GM18502 (cell line): Measurements from ENCODE around the gene SERTAD1.
A peak's percentile ranks its signal among the peaks of the same experiment; 100 is the strongest.
"Not testable (repeated sequence)": the region's sequence is repeated elsewhere in the genome, so short reads cannot be mapped to it uniquely, and the experiment has no call there.

Source experiments
- ATAC-seq: cut with Tn5 transposase; IDR thresholded peaks from one replicate; pipeline ENCODE4 v1.9.1; 2021; ENCODE audit warnings: mild to moderate bottlenecking; ENCODE audit not compliant: unreplicated experiment, poor library complexity

SERTAD1 gene

DNA sequence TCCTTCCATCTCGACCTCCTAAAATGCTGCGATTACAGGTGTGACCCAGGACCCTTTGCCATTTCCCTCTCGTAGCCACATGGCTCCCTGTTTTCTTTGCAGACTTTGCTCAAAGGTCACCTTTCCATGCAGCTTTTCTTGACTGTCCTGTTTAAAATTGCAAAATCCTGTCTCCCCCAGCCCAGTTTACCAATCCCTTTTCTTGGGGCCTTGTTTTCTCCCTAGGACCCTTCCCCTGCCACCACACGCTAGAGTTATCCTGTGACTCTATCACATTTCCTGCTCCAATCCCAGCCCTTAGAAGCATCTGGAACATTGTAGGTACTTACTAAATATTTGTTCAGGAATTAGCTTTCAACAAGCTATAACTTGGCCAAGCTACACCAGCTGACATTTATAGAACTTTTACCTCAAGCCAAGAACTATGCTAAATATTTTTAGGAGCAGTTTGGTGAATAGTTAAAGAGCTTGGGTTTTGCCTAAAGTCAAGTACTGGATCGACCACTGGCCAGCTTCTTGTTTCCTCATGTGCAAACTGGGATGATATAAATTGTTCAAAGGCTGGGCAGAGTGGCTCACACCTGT, 27.5 kb upstream of the SERTAD1 start:
- no peak for ATAC-seq

DNA sequence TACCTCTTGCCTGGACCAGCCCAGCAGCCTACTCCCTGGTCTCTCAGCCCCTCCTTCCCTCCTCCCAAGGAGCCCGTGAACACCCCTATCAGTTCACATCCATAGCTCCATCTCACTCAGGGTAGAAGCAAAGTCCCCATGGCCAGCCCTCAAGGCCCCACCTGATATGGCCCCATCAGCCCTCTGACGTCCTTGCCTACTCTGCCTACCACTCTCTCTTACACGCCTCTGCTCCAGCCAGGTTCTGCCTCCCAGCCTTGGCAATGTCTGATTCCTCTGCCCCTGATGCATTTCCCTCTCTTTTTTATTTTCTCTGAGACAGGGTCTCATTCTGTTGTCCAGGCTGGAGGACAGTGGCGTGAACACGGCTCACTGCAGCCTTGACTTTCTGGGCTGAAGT, 26.2 kb upstream of the SERTAD1 start:
- ATAC-seq = no peak

DNA sequence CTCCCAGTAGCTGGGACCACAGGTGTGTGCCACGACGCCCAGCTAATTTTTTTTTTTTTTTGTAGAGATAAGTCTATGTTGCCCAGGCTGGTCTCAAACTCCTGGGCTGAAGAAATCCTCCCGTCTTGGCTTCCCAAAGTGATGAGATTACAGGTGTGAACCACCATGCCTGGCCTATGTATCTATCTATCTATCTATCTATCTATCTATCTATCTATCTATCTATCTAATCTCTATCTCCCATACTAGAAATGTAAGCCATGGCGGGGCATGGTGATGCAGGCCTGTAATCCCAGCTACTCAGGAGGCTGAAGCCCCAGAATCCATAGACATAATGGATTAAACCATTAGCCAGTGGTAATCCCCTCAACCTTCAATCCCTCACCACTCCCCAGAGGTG, 24.9 kb upstream of the SERTAD1 start:
- ATAC-seq = no peak

DNA sequence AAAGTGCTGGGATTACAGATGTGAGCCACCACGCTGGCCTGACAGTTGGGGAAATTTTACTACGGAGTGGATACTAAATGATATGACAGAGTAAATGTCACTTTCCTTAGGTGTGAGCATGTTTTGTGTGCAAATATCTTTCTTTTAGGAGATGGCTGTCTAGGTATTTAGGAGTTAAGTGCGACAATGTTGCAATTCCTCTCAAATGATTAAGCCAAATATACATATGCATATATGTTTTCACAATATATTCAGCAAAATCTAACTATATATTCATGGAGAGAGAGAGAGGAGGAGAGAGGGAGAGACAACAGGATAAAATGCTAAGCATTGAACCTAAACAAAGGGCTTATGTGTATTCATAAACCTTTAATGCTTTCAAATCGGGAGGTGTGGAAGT, 23.7 kb upstream of the SERTAD1 start:
- no peak for ATAC-seq

DNA sequence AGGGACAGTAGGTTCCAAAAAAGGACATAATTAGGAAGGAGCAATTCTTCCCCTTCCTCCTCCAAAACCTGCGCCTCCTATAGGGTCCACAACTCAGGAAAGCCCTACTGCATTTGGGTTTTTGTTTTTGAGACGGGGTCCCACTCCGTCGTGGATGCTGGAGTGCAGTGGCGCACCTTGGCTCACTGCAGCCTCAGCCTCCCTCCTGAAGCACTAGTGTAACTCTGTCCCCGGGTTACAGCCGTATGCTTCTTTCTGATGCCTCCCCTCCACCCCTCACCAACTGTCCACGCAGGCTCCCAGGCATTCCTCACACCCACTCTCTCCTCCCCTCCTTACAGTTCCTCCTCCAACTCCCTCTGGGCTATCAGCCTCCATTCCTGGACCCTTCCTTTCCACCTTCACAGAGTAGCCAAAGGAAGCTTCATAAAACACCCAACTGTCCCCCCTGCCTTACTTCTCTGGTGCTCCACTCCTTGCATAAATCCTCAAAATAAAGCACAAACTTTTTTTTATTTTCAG, 20.5 kb upstream of the SERTAD1 start:
- no peak for ATAC-seq

DNA sequence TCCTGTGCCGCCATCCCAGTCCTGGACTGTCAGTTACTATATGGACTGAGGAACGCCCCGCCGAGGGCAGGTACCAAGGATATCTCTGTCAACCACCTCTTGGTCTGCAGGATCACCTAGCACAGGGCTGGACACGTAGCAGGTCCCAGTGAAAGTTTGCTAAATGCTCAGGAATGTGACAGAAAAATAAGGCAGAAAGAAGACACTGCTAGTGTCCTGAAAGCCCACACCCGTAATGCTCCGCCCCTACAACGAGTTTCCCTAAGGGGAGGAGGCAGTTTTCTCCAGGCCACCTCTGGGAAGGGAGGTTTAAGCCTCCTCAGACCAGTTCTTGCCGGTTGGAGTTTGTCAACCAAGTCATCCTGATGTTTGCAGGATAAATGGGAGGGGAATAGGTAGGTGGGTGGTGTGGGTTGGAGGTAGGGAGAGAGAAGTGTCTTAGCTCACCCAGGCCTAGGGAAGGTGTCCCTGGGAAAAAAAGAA, 20.0 kb upstream of the SERTAD1 start:
- ATAC-seq = no peak

DNA sequence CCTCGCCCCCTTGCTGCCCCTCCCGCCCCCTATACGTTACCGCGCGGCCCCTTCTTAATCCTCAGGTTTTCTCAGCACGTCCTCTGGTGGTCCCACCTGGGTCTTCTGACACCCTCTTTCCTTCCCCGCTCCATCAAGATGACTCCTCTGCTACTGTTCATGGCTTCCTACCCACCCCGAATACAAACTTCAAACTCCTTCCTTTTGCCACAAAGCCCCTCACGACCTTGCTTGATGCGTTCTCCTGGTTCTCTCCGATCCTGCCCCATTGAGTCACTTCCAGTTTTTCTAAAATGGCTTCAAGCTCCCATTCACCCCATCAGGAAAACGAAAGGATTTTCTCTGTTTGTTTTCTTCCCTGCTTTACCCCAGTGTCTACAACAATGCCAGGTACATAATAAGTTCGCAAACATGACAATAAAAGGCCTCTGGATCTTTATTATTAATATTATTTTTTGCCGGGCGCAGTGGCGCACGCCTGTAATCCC, 19.1 kb upstream of the SERTAD1 start:
- no peak for ATAC-seq

DNA sequence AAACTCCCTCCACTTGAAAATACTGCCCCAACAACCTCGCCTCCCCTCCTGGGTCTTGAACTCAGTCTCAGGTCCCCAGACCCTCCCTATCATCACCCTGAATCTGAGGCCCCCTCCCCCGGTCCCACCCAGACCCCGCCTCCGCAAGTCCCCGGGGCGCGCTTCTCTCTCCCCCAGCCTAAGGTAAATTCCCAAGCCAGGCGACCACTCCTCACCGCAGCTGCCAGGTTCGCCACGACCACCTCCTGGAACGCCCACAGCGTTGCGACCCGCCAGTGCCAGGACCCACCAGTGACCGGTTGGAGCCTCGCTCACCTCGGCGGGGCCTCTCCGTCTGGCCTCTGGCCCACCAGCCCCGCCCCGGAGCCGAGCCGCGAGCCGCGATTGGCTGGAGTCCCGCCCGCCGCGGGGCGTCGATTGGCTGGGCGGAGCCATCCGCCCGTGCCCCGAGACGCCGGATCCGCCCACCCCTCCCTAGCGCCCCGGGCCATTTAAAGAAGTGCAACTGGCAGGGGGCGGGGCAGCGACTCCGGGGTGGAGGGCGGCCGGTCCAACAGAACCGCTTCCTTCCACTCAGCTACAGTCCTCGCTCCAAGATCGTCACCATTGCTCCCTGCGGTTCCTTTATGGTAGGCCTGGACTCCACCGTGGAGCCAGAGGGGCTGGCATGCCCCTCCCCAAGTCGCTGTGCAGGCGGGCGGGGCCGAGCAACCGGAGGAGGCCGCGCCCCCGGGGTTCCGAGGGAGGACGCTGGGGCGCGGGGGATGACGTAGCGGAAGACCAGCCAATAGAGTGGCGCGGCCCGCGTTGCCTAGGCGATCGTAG, 18.4 kb upstream of the SERTAD1 start, which contains the start of gene SERTAD3:
TSS of gene SERTAD3 (minus strand) at position 336 of the 825 bp plus-strand sequence. CDS start 2,255 bp downstream, outside the sequence.
- peak; percentile 70 for ATAC-seq

DNA sequence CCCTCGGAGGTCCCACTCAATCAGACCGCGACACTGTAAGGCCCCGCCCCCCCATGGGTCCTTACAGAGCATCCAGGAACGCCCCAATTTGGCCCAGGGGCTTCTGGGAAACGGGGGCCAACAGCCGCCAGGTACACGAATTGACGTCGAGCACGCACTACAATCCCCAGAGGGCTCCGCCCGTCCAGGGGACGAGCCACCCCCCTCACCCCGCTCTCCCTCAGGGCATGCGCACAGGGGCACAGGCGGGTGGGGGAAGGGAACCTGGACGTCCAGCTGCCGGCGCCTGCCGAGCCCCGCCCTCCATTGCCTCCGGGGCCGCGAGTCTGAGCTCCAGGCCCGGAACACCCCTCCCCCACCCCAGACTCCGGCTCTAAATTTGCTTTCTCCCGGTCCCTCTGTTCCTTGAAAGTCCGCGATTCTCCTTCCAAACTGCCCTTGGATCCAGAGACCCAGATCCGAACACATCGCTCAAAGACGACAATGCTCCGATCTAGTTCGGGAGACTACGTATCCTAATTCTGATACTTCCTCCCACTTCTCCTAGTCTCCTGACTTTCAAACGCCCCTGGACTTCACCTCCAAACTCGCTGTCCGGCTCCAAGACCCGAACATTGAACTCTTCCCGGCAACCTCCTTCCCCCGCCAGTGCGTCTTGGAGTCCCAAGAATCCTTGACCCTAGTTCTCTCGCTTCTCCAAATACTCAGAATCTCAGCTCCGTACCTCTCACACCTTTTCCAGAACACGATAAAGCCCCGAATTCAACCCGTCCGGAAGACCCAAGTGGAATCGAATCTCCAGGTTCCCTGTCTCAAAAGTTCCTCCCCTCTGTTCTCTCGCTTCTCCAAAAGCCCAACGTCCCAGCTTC, 17.6 kb upstream of the SERTAD1 start:
- ATAC-seq = peak; percentile 67

DNA sequence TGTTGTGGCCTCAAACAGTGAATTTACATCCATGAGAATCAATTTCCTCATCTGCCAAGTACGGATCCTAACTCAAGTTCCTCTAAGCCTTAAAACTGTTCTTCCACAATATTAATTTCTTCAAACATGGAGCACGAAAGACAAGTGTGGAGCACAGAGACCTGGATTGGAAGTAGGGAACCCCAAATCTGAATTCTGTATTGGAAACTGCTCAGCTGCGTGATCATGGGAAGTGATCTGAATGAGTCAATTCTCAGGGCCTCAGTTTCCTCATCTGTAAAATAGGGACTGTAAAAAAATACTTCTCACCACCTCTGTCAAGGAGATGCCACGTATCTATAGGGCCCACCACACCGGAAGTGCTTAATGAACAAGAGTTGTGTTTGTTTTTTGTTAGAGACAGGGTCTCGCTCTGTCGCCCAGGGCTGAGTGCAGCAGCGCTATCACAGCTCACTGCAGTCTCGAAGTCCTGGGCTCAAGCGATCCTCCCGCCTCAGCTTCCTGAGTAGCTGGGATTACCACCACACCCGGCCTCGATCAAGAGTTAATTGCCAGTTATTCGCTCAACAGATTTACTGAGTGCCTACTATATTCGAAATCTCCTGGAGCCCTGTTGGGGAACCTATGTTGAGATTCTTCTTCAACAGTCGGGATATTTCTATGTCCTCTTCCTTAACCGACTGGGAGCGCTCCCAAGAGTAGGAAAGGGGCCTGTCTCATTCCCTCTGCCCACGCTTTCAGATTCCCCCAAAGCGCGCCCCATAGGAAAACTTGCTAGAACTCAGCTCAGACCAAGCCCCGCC, 16.7 kb upstream of the SERTAD1 start:
- no peak for ATAC-seq

DNA sequence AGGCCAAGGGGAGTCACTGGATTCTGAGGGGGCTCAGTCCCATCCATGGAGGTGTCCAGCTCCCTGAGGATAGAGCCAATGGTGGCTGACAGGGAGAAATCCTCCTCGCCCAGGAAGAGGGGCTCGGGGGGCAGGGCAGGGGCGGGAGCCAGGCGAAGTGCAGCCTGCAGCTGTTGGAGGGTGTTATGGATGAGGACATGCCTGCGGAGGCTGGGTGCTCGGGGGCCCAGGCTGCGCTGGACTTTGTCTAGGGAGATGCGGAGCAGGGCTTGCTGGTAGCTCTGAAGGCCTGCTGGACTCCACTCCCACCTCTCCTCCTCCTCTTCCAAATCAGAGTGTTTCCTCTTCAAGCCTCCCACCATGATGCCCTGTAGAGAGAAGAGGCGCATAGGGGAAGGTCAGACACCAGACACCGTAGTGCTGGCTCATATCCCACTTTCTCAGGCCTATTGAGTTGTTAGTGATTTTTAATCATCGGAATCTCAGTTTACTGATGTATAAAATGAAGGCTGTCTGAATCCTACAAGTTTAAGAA, 16.0 kb upstream of the SERTAD1 start:
- ATAC-seq = no peak

DNA sequence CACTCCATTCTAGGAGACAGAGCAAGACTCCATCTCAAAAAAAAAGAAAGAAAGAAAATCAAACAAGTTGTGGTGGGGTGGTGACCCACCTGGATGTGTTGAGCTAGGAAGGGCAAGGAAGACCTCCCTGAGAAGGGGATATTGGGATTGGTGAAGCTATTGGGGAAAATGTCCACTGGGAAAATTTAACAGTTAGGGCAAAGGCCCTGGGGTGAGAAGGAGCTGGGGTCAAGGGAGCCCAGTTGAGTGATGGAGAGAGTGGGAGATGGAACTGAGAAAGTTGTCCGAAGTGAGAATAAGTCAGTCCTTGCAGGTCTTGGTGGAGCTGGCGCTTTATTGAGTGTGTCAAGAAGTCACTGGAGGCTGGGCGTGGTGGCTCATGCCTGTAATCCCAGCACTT, 12.5 kb upstream of the SERTAD1 start:
- ATAC-seq = no peak

DNA sequence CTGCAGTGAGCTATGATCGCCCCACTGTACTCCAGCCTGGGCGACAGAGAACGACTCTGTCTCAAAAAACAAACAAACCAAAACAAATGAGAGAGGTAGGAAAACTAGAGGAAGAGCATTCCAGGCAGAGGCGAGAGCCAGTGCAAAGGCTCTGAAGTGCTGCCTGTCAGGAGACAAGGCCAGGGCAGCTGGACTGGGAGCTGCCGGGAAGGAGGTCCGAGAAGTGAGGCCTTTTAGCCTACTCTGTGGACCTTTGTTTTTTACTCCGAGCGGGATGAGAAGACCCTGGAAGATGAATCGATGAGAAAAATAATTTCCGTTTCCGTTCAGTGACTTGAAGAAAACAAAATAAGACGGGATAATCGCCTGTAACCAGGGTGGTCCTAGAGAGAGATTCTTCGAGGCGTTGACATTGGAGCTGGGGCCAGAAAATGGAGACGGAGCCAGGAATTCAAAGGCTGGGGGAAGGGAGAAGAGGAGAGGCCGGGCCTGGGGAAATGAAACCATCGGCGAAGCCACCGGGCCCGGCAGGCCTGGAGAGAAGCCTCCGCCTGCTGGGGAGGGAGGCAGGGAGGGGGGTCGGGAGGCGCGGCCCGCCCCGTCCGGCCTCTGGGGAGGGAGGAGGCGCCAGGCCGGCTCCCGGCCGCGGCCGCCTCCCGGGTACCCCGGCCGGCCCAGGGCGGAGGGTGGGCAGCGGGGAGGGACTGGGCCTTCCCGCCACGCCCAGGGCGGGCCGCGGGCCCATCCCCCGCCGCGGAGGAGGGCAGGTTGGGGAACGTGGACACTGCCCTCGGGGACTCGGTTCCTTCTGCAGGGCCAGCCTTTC, 7.8 kb upstream of the SERTAD1 start:
- ATAC-seq = peak; percentile 67

DNA sequence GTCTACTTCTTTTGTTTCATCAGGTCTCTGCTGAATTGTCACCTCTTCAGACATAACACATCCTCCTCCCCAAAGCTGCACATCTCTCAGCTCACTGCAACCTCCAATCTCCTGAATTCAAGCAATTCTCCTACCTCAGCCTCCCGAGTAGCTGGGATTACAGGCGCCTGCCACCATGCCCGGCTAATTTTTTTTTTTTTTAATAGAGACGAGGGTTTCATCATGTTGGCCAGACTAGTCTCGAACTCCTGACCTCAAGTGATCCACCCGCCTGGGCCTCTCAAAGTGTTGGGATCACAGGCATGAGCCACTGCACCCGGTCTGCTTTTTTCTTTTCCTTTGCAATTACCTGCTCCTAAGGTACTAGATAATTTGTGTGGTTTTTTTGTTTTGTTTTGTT, 7.0 kb upstream of the SERTAD1 start:
- not testable (repeated sequence) for ATAC-seq

DNA sequence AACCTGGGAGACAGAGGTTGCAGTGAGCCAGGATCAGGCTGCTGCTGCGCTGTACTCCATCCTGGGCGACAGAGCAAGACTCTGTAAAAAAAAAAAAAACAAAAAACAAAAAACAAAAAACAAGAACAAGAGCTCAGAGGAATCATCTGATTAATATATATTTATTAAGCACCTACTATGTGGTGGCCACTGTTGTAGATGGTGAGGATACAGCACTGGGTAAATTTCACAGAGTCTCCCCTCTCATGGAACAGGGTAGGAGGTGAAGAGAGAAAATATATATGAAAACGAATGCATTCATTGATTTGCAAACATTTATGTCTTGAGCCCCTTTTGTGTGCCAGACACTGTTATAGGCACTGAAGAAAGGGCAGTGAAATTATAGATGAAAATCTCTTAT, 5.9 kb upstream of the SERTAD1 start:
- no peak for ATAC-seq

DNA sequence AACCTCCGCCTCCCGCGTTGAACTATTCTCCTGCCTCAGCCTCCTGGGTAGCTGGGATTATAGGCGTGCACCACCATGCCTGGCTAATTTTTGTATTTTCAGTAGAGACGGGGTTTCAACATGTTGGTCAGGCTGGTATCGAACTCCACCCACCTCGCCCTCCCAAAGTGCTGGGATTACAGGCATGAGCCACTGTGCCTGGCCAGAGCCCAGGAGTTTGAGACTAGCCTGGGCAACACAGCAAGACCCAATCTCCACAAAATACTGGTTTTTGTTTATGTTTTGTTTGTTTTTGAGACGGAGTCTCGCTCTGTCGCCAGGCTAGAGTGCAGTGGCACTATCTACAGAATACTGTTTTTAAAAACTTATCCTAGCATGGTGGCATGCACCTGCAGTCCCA, 4.5 kb upstream of the SERTAD1 start:
- ATAC-seq = not testable (repeated sequence)

DNA sequence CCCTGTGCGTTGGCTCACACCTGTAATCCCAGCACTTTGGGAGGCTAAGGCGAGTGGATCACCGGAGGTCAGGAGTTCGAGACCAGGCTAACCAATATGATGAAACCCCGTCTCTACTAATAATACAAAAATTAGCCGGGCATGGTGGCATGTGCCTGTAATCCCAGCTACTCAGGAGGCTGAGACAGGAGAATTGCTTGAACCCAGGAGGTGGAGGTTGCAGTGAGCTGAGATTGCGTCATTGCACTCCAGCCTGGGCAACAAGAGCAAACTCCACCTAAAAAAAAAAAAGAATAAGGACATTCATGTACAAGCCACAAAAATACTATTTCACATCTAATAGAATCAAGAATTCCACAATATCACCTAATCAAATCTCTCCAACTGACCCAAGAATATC, 2.4 kb upstream of the SERTAD1 start:
- ATAC-seq = not testable (repeated sequence)

DNA sequence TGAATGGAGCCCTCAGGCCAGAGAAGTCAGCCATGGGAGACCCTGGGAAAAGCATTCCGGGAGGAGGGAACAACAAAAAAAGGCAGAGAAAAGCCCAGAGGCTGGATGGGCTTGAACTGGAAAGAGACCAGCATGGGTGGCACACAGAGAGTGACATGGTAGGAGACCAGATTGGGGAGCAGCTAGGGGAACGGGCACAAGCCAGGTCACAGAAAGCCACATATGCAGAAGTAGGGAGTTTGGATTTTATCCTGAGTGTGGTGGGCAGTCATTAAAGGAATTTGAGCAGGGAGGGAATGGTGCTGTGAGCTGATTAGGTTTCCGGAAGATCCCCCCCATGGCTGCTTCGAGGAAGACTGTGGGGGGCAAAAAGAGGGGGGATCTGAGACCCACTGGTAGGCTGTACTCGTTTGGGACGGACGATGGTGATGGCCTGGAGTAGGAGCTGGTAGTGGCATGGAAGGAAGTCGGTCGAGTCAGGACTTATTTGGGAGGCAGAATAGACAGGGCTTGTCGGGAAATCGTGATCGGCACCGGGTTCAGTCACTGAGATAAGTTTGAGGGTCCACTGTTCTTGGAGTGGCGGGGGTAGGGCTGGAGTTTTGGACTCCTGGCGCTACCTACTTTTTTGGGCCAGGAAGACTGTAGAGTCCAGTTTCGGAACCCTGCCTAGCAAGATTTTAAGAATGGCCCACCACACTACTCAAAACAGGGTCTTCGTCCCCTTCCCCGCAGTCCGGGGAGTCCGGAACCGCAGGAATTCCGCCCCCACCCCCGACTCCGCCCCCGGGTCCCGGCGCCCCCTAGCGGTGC, 949 bp downstream of the SERTAD1 start:
- ATAC-seq = peak; percentile 2
